NK-92 treated with Interleukin-12 subunit alpha and Interleukin-12 subunit beta, amount 100 ng/mL, for 24 hours (cell line): Measurements from ENCODE around the gene SAMD9L.

Experiments used
- DNase-seq: peaks from one replicate; lab custom pipeline; 2025; lab: John Stamatoyannopoulos, UW

The SAMD9L gene

DNA sequence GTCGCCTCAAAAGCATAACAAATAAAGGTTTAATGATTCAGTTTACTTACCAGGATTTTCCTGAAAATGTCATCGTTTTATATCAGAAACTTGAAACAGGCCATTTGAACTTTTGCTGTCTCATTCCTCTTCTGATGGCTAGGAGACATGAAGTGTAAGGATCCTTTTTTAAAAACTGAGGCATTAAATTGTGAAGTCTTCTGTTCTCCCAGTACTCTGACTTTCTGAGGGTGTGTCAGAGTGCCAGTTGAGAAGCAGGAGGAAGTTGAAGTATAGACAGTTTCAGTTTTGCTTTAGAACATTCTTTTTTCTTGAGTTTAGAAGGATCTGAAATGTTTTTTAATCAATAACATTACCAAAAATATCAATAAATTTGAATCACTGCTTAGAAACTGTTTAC is at the start of gene SAMD9L:
SAMD9L (minus strand) TSS at position 242 of the 400 bp plus-strand sequence. CDS start 12,414 bp downstream, outside the sequence.
- DNase-seq, result no peak

DNA sequence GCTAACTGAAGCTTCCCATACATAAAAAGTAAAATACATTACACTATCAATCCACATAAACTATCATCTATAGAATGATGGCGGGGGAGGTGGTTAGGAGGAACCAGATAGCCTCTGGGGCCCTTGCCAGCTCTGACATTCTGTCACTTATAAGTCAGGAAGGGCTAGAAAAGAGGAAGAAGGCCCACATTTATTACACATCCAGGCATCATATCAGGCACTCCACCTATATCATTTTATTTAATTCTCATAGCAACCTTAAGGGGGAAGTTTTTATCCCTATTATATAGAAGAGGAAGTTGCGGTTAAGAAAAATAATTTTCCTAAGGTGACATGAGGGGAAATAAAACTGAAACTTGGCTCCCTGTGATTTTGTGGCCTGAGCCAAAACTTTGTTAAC is 48.2 kb upstream of the SAMD9L start:
- DNase-seq, result no peak

DNA sequence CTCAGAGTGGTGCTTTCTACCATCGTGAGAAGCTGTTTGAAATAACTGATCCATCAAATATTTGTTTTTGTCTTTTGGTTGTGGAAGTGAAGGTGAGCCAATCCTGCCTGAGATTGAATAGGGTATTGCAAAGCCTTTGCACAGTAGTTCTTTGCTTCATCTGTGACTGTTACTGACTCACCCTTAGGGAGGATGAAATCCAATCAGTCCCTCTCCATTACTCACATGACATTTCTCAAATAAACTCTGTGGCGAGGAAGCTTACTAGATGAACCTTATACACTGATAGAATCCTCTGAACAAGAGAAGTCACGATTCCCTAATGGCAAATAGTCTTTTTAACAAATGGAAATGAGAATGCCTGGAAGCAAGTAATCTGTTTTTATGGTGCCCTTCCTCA is 46.2 kb upstream of the SAMD9L start:
- no peak for DNase-seq

DNA sequence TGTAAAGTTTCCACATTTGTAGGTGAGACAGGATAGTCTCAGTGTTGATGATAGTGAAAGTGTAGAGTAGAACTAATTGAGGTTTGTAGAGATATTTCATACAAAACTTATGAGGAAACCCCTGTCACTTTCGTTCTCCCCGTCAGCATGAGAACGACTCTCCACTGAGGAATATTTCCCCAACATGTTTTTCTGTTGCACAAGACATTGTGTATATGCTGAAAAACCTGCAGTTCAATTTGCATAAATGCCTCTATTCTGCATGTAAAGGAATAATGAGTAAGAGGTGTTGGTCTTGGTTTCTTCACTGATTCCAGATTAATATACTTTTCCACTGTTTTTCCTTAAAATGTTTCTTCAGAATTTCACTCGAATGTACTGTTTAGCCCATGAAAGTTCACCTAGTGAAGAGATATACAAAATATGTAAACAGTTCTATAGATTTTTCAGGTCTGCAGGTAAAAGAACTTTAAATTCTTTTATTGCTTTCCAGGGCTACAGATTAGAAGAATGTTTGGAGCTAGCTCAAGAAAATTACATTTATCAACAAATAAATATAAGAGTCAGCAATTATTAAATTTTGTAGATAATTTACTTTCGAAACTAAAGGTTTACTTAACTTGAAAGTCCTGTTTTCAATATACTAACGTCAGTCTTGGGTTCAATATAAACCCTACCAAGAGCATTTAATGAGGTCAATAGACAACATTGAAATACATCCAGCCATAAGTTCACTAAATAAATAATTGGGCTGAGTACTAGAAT is 40.9 kb upstream of the SAMD9L start:
- DNase-seq, result no peak

DNA sequence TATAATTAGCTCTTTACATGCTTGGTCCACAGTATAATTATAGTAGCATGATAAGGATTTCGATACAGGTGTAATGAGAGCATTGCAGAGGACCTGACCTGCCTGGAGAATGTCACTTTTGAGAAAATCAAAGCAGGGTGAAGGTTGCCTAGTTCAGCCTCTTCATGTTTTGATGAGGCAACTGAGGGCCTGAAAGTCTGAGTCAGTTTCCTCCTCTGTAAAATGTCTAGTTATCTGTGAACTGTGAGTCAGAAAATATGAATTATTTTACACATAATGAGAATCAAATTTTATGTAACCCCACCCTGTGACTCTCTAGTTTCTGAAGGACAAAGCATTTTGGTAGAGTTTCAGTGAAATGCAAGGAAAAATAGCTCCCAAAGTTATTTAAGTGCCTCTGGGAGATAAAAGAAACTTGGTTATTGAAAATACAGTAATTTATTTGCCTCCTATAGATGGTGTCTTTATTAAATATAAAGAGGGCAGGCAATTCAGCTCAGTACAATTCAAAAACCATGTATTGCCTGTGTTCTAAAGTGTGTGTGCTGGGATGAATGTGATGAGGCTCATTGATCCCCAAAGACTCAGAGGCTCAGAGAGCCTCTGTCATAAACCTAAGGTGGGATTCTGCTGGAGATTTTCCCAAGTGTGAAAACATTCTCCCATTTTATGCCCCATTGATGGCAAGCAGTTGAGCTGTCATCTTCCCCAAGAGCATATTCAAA is 37.3 kb upstream of the SAMD9L start:
- DNase-seq, result no peak

DNA sequence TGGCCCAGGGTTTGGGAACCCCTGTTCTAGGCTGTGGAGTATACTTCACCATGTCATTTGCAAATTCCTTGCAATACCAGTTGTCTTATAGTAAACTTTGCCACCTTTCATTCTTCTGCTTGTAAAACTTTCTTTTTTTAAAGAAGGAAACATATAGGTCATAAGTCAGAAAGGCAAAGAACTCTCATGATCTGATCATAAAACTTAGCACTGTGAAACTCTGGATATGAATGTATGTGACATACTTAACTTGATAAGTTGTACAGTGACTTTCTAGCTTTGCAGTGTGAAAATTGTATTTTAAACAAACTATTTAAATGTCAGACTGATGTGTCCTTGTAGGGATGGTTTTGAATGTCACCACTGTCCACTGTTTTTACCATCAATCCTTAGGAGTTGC is 31.0 kb upstream of the SAMD9L start:
- DNase-seq, result no peak

DNA sequence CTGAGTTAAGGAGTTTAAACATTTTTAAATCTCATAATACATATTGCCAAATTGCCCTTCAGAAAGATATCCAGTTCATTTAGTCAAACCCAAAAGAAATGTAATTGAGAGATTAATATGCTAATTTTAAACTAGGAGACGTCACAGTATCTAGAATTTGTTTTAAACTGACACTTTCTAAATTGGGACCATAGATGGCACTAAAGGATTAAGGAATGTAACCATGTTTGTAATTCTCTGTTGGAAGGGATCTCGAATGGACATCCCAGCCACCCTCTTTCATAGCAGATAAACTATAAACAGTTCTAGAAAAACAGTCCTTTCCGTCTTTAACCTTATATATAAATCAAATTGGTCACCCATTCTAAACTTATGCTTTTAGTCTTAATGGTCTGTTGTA is 30.0 kb upstream of the SAMD9L start:
- no peak for DNase-seq

DNA sequence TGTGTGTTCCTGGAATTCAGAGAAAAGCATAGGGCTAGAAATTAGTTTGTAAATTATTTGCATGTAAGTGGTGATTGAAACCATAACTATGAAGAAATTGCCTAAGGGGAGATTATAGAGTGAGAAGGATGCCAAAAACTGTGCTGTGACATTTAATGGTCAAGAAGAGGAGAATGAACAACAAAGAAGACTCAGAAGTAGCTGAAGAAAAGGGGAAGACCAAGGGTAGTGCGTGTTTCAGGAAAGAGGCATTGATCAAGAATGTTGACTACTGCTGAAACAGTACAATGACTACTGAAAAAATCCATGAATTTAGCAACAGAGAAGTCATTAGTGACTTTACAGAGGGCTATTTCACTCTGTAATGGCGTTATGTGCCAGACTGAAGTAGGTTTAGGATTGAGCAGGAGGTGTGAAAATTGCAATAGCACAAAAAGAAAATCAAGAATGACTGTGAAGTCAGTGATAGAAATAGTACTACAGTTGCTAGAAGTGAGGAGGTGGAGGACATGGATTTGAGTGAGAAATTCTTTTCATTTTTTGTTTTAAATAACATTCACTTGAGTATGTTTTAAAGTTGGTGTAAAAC is 28.9 kb upstream of the SAMD9L start:
- no peak for DNase-seq

DNA sequence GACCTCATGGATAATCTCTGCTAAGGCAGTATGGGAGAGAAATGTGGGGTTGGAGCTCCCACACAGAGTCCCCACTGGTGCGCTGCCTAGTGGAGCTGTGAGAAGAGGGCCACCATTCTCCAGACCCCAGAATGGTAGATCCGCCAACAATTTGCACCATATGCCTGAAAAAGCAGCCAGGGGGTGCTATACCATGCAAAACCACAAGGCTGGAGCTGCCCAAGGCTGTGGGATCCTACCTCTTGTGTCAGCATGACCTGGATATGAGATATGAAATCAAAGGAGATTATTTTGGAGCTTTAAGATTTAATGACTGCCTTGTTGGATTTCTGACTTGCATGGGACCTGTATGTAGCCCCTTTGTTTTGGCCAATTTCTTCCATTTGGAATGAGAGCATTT is 27.0 kb upstream of the SAMD9L start:
- DNase-seq, result no peak

DNA sequence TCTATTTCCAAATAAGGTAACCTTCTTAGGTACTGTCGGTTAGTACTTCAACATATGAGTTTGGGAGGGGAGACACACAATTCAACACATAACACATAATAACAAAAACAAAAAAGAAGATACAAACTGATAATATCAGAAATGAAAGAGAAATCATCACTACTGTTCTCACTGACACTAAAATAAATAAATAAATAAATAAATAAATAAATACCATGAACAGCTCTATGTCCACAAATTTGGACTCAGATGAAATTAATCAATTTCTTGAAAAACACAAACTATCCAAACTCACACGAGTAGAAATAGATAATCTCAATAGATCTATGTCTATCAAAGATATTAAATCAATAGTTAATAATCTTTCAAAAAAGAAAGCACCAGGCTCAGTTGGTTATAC is 24.5 kb upstream of the SAMD9L start:
- no peak for DNase-seq

DNA sequence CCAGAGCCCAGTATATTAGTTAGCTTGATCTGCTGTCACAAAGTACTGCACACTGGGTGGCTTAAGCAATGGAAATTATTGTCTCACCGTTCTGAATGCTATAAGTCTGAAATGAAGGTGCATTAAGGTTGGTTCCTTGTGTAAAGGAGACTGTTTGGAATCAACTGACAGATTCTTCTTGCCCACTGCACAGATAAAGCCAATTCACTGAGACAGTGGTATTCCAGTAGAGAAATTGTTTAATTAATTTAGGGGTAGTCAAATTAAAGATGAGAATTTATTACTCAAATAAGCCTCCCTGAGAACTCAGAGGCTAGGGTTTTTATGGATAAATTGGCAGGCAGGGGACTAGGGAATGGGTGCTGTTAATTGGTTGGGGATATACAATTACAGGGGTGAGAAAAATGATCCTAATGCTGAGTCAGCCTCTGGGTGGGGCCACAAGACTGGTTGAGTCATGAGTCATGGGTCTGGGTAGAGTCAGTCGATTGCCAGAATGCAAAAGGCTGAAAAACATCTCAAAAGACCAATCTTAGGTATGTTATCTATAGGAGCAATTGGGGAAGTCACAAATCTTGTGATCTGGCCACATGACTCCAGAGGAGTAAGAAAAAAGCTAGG is 23.5 kb upstream of the SAMD9L start:
- DNase-seq, result no peak

DNA sequence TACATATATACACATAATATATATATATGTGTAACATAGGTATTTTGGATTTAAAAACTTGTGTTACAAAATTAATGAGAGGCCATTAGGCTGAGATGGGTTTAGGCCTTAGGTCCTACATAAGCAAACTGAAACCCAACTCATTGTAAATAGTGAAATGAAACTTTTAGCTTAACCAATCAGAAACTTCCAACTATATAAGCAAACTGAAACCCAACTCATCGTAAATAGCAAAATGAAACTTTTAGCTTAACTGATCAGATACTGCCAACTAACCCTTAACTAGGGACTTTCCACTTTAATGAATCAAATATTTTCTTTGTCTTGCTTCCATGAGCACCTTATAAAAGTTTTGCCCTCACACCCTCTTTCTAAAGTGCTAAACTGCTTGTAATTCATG is 17.3 kb upstream of the SAMD9L start:
- no peak for DNase-seq

DNA sequence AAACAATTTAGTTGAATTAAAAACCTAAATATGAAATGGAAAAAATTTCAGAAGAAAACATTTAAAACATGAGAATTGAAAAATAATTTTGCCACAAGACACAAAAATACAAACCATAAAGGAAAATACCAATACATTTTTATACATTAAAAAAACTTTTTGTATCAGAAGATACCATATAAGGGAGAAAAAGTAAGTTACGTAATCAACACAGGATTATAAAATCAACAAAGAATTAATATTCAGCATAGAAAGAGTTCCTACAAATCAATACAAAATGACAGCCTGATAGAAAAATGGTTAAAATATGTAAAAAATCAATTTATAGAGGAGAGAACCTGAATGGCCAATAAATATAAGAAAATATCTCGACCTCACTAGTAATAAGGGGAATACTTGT is 16.6 kb upstream of the SAMD9L start:
- no peak for DNase-seq

DNA sequence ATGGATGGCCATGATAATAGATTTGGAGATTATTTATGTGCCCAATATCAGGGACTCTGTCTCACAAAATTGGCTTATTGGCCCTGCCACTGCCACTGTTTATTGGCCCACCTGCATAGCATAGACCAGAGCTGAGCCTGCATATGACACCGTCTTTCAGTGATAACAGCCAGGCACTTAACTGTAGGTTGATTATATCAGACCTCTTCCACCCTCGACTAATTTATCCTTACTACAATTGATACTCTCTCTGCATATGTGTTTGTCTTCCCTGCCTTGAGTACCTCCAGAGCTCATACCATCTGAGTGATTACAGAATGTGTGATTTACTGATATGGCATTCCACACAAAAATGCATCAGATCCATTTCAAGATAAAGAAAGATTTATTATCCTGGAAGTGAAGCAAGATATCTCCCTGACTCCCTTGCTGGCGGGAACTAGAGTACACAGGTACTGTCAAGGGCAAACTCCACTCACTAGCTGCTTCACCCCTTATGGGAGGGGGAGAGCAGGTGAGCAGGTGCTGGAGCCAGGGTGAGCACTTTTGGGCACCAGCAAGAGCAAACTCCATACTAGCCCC is 13.1 kb upstream of the SAMD9L start:
- DNase-seq, result no peak

DNA sequence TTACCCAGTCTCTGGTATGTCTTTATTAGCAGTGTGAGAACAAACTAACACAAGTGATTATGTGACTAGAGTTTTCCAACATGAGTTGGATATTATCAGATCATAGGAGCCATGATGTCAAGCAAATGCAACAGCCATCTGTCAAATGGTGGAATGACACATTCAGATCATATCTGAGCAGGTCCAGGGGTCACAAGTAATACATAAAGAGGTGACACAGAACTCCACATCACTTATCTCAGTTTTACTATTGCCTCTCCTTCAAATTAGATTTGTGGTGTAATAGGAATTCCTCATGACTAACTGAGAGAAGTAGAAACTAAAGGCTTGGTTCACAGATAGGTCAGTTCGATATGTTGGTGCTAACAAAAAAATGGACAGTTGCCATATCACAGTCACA is 12.2 kb upstream of the SAMD9L start:
- no peak for DNase-seq

DNA sequence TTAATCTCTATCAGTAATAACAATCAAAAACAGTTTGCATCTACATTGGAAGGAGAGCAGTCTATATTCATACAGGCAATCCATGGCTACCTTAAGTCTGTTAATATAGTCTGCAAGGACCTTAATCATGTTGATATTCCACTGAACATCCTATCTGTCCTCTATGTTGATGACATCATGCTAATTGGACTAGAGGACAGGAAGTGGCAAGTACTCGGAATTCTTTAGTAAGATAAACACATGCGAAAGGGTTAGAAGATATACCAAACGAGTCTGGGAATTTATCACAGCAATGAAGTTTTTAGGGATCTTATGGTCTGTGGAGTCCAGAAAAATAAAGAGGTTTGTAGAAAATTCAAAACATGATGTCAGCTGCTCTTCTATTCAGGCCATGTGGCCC is 11.3 kb upstream of the SAMD9L start:
- no peak for DNase-seq

DNA sequence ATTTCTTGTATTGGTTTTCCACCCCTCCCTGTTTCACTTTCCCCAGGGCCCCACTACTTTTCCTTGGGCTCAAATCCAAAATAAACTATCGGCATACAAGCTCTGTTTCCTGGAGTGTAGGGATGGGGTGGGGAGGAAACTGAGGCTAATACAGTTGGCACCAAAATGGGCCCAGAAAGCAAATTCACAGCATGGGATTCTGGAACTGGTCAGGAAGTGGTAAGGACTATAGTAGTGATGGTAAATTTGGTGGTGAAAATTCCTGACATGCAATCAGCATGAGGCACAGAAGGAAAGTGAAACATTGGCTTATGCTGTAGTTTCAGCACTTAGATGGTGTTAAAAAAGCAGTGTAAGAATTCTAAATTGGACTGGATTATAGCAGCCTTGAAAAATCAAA is 8.7 kb upstream of the SAMD9L start:
- no peak for DNase-seq

DNA sequence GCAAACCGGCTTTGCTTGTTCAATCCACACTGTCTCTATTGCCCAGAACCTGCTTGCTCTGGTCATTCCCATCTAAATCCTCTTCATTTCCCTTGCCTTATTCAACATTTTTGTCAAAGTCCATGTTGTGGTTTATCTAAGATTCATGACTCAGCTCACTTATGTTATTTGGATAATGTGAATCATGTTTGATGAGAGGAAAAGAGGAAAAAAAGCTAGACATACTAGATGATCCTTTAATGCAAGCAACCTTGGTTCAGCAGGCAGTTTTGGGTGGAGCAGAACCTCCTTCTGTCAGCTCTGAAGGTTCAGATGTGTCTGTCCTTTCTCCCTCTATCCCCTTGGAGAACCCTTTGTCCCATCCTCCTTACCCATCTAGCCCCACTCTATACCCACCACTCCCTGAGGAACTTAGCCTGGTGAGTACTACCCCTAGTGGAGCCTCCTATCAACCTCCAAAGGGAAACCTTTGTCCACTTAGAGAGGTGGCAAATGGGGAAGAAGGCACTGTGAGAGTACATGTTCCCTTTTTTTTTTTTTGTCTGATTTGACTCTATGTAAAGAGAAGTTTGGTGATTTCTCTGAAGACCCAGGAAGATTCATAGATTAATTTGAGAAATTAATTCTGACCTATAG is 2.1 kb upstream of the SAMD9L start:
- no peak for DNase-seq

DNA sequence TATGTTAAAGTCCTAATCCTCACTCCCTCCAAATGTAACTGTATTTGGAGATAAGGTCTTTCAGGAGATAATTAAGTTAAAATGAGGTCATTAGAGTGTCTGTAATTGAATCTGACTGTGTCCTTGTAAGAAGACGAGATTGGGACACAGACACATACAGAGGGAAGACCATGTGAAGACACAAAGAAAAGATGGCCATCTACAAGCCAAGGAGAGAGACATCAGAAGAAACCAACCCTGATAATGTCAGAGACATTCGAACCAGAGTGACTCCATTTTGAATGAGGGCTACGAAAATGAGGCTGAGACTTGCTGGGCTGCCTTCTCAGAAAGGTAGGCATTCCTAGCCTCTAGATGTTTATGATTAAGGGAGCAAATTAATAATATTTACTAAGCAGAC is 542 bp upstream of the SAMD9L start:
- no peak for DNase-seq

DNA sequence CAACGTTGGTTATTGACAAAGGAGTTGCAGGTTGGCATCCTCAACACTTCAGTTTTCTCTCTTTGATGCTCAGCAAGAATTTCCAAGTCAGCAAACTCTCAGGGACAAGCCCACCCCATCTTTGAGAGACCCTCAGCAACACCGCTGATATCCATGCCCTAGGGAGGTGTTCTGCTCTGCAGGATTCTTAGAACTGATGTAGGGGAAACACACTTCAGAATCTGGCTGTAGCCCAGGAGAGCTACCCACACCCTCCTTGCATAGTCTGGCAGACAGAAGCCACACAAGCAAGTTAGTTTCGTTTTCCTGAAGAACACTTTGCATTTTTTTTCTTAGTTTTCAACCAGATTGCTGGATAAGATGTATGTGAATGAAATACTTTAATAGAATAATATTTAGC is 822 bp downstream of the SAMD9L start:
- no peak for DNase-seq

DNA sequence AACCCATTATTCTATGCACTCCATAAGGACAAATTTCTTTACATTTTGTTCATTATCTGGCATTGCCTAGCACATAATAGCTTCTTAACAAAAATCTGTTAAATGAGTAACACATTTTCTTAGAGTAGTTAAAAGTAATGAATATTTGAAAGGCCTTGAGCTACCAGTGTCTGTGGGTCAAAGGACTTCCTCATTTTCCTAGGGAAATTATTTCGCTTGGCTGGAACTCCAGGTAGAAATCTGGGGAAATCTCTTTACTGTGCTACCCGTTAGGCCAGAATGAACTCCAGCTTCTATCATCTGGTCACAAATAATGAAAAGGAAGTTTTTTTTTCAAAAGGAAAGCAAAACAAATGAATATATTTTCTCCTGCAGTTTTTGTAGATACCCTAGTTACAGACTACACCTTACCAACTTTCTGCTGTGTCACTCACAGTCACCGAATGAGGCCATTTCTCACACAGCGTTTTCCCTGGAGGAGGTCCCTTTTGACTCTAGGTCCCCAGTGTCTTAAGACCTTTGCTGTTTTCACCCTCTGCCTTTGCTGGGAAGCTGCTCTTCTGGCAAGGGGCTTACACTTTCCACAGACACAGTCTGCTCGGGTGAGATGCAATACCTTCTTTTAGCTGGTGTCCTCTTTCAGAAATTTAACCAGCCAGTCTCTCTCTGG is 1.6 kb downstream of the SAMD9L start:
- DNase-seq, result no peak

DNA sequence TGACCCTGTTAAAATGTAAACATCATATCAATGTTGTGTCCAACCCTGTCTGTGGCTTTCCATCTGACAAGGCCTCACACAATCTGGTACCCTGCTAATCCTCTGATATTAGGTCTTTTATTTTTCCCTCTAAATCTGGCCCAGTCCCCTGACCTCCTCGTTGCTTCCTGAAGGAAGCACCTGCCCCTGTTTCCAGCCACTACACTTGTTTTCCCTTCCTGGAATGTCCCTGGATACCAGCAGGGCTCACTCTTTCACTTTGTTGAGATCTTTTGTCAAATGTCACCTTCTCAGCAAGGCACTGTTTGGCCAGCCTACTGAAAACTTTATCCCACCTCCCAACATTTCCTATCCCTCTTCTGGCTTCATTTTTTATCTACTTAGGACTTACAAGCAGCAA is 2.1 kb downstream of the SAMD9L start:
- DNase-seq, result no peak
